Esophagus muscularis mucosa (tissue), 4 donors: ENCODE results near the gene NDFIP1. TPM values are rescaled to one million over a fixed set of nuclear protein-coding genes. Genes with fewer than 3 reads are reported as not detected.

Source experiments
- DNase-seq: peaks from one replicate; pipeline ENCODE4 v3.0.0-alpha.2; 2017; ENCODE audit errors: extremely low spot score
- H3K27ac ChIP-seq, 4 donors: fragments of 200-600 bp; sonication (generic); replicated peaks in 1 of 4; 1 replicate in 3 of 4; 2 replicates in 1 of 4; pipeline ENCODE4 v1.5.1; 2016 to 2019; ENCODE audit warnings: mild to moderate bottlenecking in 1 of 4
- H3K27me3 ChIP-seq, 4 donors: fragments of 200-600 bp; sonication (generic); one replicate each; pipeline versions ENCODE4 v1.5.1 to v1.6.0; 2016 to 2019
- H3K36me3 ChIP-seq, 4 donors: fragments of 200-600 bp; sonication (generic); one replicate each; pipeline ENCODE4 v1.5.1; 2016 to 2019
- H3K4me1 ChIP-seq, 4 donors: fragments of 200-600 bp; sonication (generic); one replicate each; pipeline ENCODE4 v1.5.1; 2016 to 2019
- H3K4me3 ChIP-seq, 4 donors: fragments of 200-600 bp; sonication (generic); 1 replicate in 2 of 4; 2 replicates in 2 of 4; pipeline ENCODE4 v1.5.1; 2016 to 2019; ENCODE audit warnings: mild to moderate bottlenecking in 4 of 4, moderate library complexity in 1 of 4
- H3K9me3 ChIP-seq, 4 donors: fragments of 200-600 bp; sonication (generic); 1 replicate in 3 of 4; 2 replicates in 1 of 4; pipeline ENCODE4 v1.5.1; 2016 to 2019
- EP300 ChIP-seq: sonication (generic); formaldehyde crosslinking; IDR thresholded peaks from one replicate; pipeline ENCODE4 v1.6.1; 2017; ENCODE audit warnings: antibody characterized with exemption
- POLR2A ChIP-seq: fragments of 450-650 bp; IDR thresholded peaks from one replicate; pipeline ENCODE4 v1.6.1; 2017; ENCODE audit warnings: antibody characterized with exemption, moderate library complexity, mild to moderate bottlenecking, low read depth
- POLR2AphosphoS5 ChIP-seq, 2 donors: sonication (generic); formaldehyde crosslinking; IDR thresholded peaks; one replicate each; pipeline ENCODE4 v1.6.1; 2017; ENCODE audit warnings: antibody characterized with exemption in 2 of 2
- WGBS: methylation state at CpG from one replicate; pipeline ENCODE4 v1.1.5; 2018; 5-methylcytosine and 5-hydroxymethylcytosine counted together
- intact Hi-C: fragments of 100-400 bp; cut with DNase I; formaldehyde crosslinking; loops from one replicate; pipeline ENCODE4 v1.15.1; 2023
- total RNA-seq, 4 donors: library from RNA; depleted of rRNA; stranded (reverse); fragments of >200 nt; gene quantifications; one replicate each; pipeline versions ENCODE4 v1.1.0 to v1.2.1, GENCODE V29; 2016
- TF ChIP-seq, protein P1 (sequence below), 3 experiments: fragments of 200-600 bp in 2 of 3; fragments of 450-650 bp in 1 of 3; sonication (generic) in 2 of 3; IDR thresholded peaks; one replicate each; pipeline ENCODE4 v1.5.1; 2017 to 2019; ENCODE audit warnings: antibody characterized with exemption in 3 of 3, mild to moderate bottlenecking in 2 of 3, moderate library complexity in 1 of 3

NDFIP1 gene
- total RNA-seq, 4 donors from 2014 or later, result 57.8 to 169 (median 101) TPM

DNA sequence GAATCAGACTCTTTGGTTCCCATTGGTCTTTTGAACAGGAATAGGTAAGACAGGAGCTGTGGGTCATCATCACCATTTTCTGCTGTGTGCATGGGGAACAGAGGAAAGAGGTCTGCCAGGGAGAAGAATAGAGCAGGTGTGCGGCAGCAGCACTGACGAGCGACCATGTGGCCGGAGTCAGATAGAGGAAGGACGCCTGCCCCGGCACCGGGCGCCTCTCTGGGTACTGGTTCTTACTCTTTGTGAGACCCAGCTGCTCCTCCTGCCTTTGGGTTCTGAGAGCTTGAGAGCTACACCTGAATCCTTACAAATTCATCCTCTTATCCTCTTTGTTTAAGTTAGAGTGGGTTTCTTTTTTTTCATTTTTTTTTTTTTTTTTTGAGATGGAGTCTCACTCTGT lies 90.8 kb downstream of the NDFIP1 start:
- no peaks in the 10 kb centered on the region for H3K27me3 ChIP-seq
- intact Hi-C loops, result no loop called here
- no peaks in the 10 kb centered on the region for H3K4me1 ChIP-seq
- no peaks in the 10 kb centered on the region for H3K9me3 ChIP-seq
- WGBS, result 92% methylated on average over 8 of the region's 8 CpGs
- no peak overlapping the region for H3K4me3 ChIP-seq
- H3K36me3 ChIP-seq, result no peaks in the 10 kb centered on the region
- H3K27ac ChIP-seq, result no peak overlapping the region
- DNase-seq, result no peak
- TF ChIP-seq POLR2AphosphoS5 (IDR thresholded peaks at IDR 0.05), result no peak
- TF ChIP-seq POLR2A, result no peak
- no peak for TF ChIP-seq EP300
- TF ChIP-seq, protein P1, sequence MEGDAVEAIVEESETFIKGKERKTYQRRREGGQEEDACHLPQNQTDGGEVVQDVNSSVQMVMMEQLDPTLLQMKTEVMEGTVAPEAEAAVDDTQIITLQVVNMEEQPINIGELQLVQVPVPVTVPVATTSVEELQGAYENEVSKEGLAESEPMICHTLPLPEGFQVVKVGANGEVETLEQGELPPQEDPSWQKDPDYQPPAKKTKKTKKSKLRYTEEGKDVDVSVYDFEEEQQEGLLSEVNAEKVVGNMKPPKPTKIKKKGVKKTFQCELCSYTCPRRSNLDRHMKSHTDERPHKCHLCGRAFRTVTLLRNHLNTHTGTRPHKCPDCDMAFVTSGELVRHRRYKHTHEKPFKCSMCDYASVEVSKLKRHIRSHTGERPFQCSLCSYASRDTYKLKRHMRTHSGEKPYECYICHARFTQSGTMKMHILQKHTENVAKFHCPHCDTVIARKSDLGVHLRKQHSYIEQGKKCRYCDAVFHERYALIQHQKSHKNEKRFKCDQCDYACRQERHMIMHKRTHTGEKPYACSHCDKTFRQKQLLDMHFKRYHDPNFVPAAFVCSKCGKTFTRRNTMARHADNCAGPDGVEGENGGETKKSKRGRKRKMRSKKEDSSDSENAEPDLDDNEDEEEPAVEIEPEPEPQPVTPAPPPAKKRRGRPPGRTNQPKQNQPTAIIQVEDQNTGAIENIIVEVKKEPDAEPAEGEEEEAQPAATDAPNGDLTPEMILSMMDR (IDR thresholded peaks at IDR 0.05), result no peak

DNA sequence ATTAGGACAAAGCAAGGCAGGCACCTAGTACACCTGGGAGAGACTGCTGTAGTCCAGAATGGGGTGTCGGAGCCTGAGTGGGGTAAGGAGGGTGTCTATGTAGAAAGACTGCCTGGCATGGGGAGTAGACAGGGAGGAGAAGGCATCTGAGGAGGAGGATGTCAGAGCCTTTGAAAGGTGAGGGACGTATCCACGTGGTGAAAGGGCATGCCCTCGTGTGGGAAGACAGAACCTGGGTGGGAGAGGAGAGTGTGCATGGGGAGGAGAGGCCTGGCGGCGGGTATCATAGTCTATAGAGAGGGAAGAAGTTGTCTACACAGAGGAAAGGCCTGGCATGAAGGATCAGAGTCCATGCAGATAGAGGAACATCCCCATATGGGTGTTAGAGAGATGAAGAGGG lies 91.8 kb downstream of the NDFIP1 start:
- Histone ChIP-seq H3K27me3 (no peaks in the 10 kb centered on the region), H3K36me3 (no peaks in the 10 kb centered on the region), H3K9me3 (no peaks in the 10 kb centered on the region), H3K4me3 (no peak overlapping the region), H3K4me1 (no peaks in the 10 kb centered on the region), H3K27ac (no peak overlapping the region)
- TF ChIP-seq POLR2A (no peak), EP300 (no peak), POLR2AphosphoS5 (IDR thresholded peaks at IDR 0.05) (no peak)
- TF ChIP-seq, protein P1 (IDR thresholded peaks at IDR 0.05), result no peak
- intact Hi-C loops, result no loop called here
- no peak for DNase-seq
- 59% methylated on average over 6 of the region's 6 CpGs for WGBS

DNA sequence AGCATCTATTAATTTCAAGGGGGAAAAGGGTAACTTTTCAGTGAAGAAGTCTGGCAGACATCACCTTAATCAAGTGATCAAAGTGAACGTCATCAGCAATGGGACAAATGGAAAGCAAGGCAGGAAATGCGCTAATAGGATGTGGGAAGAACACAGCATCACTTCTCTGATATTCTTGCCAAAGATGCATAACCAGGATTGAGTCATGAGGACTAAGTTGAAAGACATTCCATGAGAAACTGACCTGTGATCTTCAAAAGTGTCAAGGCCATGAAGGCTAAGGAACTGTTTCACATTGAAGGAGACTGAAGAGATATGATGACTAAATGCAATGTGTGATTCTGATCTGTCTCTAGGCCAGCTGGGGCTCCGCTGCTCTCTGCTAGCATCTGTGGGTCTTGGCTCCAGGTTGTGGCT lies 92.9 kb downstream of the NDFIP1 start:
- 82% methylated on average over 3 of the region's 3 CpGs for WGBS
- TF ChIP-seq, protein P1 (IDR thresholded peaks at IDR 0.05), result no peak
- TF ChIP-seq POLR2A (no peak), EP300 (no peak)
- no peaks in the 10 kb centered on the region for H3K36me3 ChIP-seq
- no peak overlapping the region for H3K4me3 ChIP-seq
- no peak overlapping the region for H3K27ac ChIP-seq
- DNase-seq, result no peak
- H3K27me3 ChIP-seq, result no peaks in the 10 kb centered on the region
- H3K9me3 ChIP-seq, result no peaks in the 10 kb centered on the region
- intact Hi-C loops, result no loop called here
- H3K4me1 ChIP-seq, result no peaks in the 10 kb centered on the region

DNA sequence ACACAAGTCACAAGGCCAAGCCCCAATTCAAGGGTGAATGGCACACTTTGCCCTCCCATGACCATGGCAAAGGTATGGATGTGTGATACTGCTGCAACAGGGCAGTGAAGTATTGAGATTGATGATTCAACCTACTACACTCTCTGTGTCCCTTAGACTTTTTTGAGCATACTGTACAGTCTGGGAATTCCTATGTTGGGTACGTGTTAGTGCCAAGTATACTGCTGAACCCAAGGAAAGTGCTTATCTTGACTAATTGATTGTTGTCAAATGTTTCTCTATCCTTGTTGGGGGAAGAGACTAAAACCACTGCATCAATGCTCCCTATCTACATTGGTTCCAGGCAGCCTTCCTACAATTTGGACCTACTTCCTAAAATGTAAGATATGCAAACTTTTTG lies 93.7 kb downstream of the NDFIP1 start:
- TF ChIP-seq EP300 (no peak), POLR2AphosphoS5 (IDR thresholded peaks at IDR 0.05) (no peak), POLR2A (no peak)
- TF ChIP-seq, protein P1 (IDR thresholded peaks at IDR 0.05), result no peak

More for the DNA sequence above, 93.7 kb downstream of the NDFIP1 start:
- Histone ChIP-seq H3K4me1 (no peaks in the 10 kb centered on the region), H3K27ac (no peak overlapping the region), H3K9me3 (no peaks in the 10 kb centered on the region), H3K36me3 (no peaks in the 10 kb centered on the region), H3K4me3 (no peak overlapping the region), H3K27me3 (no peaks in the 10 kb centered on the region)
- DNase-seq, result no peak
- 91% methylated on average over 1 of the region's 1 CpG for WGBS
- intact Hi-C loops, result no loop called here

Other genes starting within 250 kb of the NDFIP1 start
- 10 to 100 TPM; 18.7 to 57.8 (median 38.2) TPM for gene PCDH1, start 230.4 kb upstream of the NDFIP1 start, total RNA-seq
- 10 to 100 TPM; 44.4 to 75.8 (median 49.6) TPM for gene DELE1, start 184.9 kb upstream of the NDFIP1 start, total RNA-seq
- gene PCDH12, start 150.6 kb upstream of the NDFIP1 start, total RNA-seq, result 1 to 10 TPM; 1.2 to 6.7 (median 3.5) TPM
- 10 to 100 TPM; 65.8 to 94.1 (median 72.6) TPM for gene RNF14, start 139.7 kb upstream of the NDFIP1 start, total RNA-seq
- gene GNPDA1, start 95.8 kb upstream of the NDFIP1 start, total RNA-seq, result 10 to 100 TPM; 19.5 to 52.4 (median 35.4) TPM
- 10 to 100 TPM; 15.4 to 29.0 (median 24.5) TPM for gene SPRY4, start 216.2 kb downstream of the NDFIP1 start, total RNA-seq